Measurements from ENCODE around the gene SERPINB5.

Gene SERPINB5

GRCh38 chr18:63476668-63477067 lies at the start of gene SERPINB5:
Gene SERPINB5, plus strand, starts transcription at chr18:63476958. Its CDS starts 7,471 bp downstream, at chr18:63484429.
- Mint-ChIP-seq H3K9me3 (no peaks in the 10 kb centered on the region), H3K27me3 (no peaks in the 10 kb centered on the region), H3K27ac (no peak within 1 kb of the TSS), H3K36me3 (no peaks in the 10 kb centered on the region), H3K4me1 (no peaks in the 10 kb centered on the region), H3K4me3 (no peak within 1 kb of the TSS)
- no peak for ATAC-seq

GRCh38 chr18:63427558-63427957 lies 49.2 kb upstream of the SERPINB5 start:
- Mint-ChIP-seq H3K9me3 (no peaks in the 10 kb centered on the region), H3K4me1 (peaks cover 10% of the 10 kb centered on the region), H3K36me3 (no peaks in the 10 kb centered on the region), H3K27me3 (peaks cover 16% of the 10 kb centered on the region), H3K27ac (no peak overlapping the region), H3K4me3 (no peak overlapping the region)
- ATAC-seq: no peak

GRCh38 chr18:63430526-63430925 lies 46.2 kb upstream of the SERPINB5 start:
- Mint-ChIP-seq H3K4me1 (no peaks in the 10 kb centered on the region), H3K4me3 (no peak overlapping the region), H3K36me3 (no peaks in the 10 kb centered on the region), H3K9me3 (no peaks in the 10 kb centered on the region), H3K27me3 (peaks cover 16% of the 10 kb centered on the region), H3K27ac (no peak overlapping the region)
- ATAC-seq: no peak

DNA sequence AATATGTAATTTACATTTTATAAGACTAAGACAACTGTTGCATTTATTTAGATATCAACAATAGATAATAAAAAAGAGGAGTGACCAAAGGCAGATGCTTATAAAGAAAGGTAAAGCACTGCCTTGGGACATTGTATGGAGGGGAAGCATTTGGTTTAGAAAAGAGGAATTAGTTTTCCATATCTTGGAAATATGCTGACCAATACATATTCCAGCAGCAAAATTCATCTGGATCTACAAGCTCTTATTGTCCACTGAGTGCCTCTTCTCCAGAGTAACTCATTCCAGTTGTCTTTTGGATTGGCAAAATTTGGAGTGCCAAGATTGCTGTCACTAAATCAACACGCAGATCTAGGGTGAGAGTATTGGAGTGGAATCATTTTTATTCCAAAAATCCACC lies 45.6 kb upstream of the SERPINB5 start:
- no peak overlapping the region for H3K27ac Mint-ChIP-seq
- H3K36me3 Mint-ChIP-seq: no peaks in the 10 kb centered on the region

GRCh38 chr18:63433334-63433866 lies 43.4 kb upstream of the SERPINB5 start:
- no peak for ATAC-seq
- Mint-ChIP-seq H3K27me3 (peaks cover 16% of the 10 kb centered on the region), H3K36me3 (no peaks in the 10 kb centered on the region), H3K9me3 (no peaks in the 10 kb centered on the region), H3K4me3 (no peak overlapping the region), H3K4me1 (no peaks in the 10 kb centered on the region), H3K27ac (no peak overlapping the region)

More for the DNA sequence above, 45.6 kb upstream of the SERPINB5 start:
- no peak for ATAC-seq
- Mint-ChIP-seq H3K4me1 (no peaks in the 10 kb centered on the region), H3K9me3 (no peaks in the 10 kb centered on the region), H3K4me3 (no peak overlapping the region), H3K27me3 (peaks cover 16% of the 10 kb centered on the region)

DNA sequence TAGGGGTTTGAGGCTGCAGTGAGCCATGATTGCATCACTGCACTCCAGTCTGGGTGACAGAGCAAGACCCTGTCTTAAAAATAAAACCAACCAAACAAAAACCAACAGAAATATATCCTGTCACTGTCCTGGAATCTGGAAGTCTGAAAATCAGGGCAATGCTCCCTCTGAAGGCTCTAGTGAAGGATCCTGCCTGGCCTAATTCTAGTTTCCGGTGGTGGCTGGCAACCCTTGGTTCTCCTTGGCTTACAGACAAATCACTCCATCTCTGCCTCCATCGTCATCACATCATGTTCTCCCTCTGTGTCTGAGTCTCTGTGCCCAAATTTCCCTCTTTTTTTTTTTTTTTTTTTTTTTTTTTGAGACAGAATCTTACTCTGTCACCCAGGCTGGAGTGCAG lies 38.6 kb upstream of the SERPINB5 start:
- Mint-ChIP-seq H3K9me3 (no peaks in the 10 kb centered on the region), H3K4me3 (no peak overlapping the region), H3K4me1 (peaks cover 11% of the 10 kb centered on the region), H3K27ac (no peak overlapping the region), H3K36me3 (no peaks in the 10 kb centered on the region), H3K27me3 (peaks cover 11% of the 10 kb centered on the region)
- no peak for ATAC-seq

DNA sequence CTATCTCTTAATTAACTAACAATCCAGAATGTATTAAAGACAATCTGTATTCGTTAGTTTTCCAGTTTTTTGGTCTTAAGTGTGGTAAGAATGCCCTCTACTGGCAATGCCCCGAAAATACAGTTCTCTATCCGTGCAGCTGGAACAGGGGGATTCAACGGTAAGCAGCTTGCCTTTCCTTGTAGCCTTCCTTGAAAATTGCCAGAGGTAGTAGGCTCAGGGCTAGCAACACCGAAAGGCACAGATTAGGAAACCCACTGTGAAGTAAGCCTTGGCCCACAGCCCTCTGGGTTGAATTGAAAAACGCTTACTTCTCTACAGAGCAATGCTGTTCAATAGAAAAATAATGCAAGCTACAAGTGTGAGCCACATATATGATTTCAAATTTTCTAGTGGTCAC lies 37.4 kb upstream of the SERPINB5 start:
- ATAC-seq: peak; percentile 56
- Mint-ChIP-seq H3K27ac (no peak overlapping the region), H3K4me1 (peaks cover 12% of the 10 kb centered on the region)

GRCh38 chr18:63440219-63440618 lies 36.5 kb upstream of the SERPINB5 start:
- Mint-ChIP-seq H3K9me3 (no peaks in the 10 kb centered on the region), H3K36me3 (no peaks in the 10 kb centered on the region), H3K27ac (no peak overlapping the region), H3K27me3 (peaks cover 11% of the 10 kb centered on the region), H3K4me1 (peaks cover 21% of the 10 kb centered on the region), H3K4me3 (no peak overlapping the region)
- ATAC-seq: no peak

More for the DNA sequence above, 37.4 kb upstream of the SERPINB5 start:
- Mint-ChIP-seq H3K4me3 (no peak overlapping the region), H3K36me3 (no peaks in the 10 kb centered on the region), H3K9me3 (no peaks in the 10 kb centered on the region), H3K27me3 (peaks cover 11% of the 10 kb centered on the region)

- Mint-ChIP-seq H3K27ac (no peak overlapping the region), H3K4me1 (peaks cover 23% of the 10 kb centered on the region), H3K36me3 (no peaks in the 10 kb centered on the region), H3K27me3 (peaks cover 11% of the 10 kb centered on the region), H3K9me3 (no peaks in the 10 kb centered on the region), H3K4me3 (no peak overlapping the region)
- peak; percentile 64 for ATAC-seq
These were observed 35.9 kb upstream of the SERPINB5 start for GRCh38 chr18:63440881-63441280.

DNA sequence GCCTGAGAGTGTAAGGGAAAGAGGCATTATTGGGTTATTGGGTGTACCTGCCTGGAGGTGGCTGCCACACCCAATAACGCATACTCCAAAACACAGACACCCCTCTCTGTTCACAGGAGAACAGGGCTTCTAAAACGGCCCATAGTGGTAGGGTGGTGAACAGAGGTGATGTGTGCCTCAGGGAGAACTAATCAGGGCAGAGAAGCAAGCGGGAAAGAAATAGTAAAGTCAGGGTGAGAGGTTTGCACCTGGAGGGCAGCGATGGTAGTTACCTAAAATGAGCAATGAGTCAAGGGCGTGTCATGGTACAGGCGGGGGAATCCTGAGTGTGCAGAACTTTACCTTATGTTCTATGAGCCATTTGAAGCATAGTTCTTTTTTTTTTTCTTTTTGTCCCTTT lies 32.9 kb upstream of the SERPINB5 start:
- Mint-ChIP-seq H3K27me3 (peaks cover 11% of the 10 kb centered on the region), H3K9me3 (no peaks in the 10 kb centered on the region), H3K27ac (no peak overlapping the region), H3K36me3 (no peaks in the 10 kb centered on the region), H3K4me1 (peaks cover 23% of the 10 kb centered on the region), H3K4me3 (no peak overlapping the region)
- ATAC-seq: no peak

- Mint-ChIP-seq H3K9me3 (no peaks in the 10 kb centered on the region), H3K4me3 (no peak overlapping the region), H3K27ac (no peak overlapping the region), H3K27me3 (peaks cover 11% of the 10 kb centered on the region), H3K4me1 (peaks cover 19% of the 10 kb centered on the region), H3K36me3 (no peaks in the 10 kb centered on the region)
- peak; percentile 64 for ATAC-seq
These were observed 32.2 kb upstream of the SERPINB5 start for GRCh38 chr18:63444580-63444979.

GRCh38 chr18:63445037-63445436 lies 31.7 kb upstream of the SERPINB5 start:
- peaks cover 19% of the 10 kb centered on the region for H3K4me1 Mint-ChIP-seq
- H3K4me3 Mint-ChIP-seq: no peak overlapping the region
- H3K9me3 Mint-ChIP-seq: no peaks in the 10 kb centered on the region
- no peak overlapping the region for H3K27ac Mint-ChIP-seq
- peaks cover 11% of the 10 kb centered on the region for H3K27me3 Mint-ChIP-seq
- ATAC-seq: no peak
- no peaks in the 10 kb centered on the region for H3K36me3 Mint-ChIP-seq

DNA sequence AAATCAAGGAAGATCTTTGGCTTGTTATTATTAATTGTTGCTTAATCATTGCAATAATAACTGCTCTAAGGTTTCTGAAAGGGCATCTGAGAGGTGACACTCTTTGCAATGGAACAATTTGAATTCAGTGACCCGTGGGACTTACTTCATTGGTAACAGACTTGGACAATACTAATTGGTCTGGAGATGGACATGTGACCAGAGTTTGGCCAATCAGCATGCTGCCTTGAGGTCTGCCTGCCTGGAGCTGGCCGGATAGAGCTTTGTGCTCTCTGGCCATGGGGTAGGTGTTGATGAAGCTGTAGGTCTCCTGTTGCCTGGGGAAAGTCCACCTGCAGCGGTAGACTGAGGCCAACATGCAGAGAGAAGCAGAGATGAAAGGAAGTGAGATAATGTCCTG lies 30.5 kb upstream of the SERPINB5 start:
- Mint-ChIP-seq H3K4me3 (no peak overlapping the region), H3K36me3 (no peaks in the 10 kb centered on the region), H3K27ac (no peak overlapping the region), H3K27me3 (peaks cover 11% of the 10 kb centered on the region), H3K9me3 (peaks cover 2% of the 10 kb centered on the region), H3K4me1 (peaks cover 12% of the 10 kb centered on the region)
- ATAC-seq: no peak

GRCh38 chr18:63447066-63447465 lies 29.7 kb upstream of the SERPINB5 start:
- peaks cover 7% of the 10 kb centered on the region for H3K27me3 Mint-ChIP-seq
- H3K4me3 Mint-ChIP-seq: no peak overlapping the region
- H3K9me3 Mint-ChIP-seq: peaks cover 2% of the 10 kb centered on the region
- no peak overlapping the region for H3K27ac Mint-ChIP-seq
- peaks cover 12% of the 10 kb centered on the region for H3K4me1 Mint-ChIP-seq
- no peaks in the 10 kb centered on the region for H3K36me3 Mint-ChIP-seq
- no peak for ATAC-seq

DNA sequence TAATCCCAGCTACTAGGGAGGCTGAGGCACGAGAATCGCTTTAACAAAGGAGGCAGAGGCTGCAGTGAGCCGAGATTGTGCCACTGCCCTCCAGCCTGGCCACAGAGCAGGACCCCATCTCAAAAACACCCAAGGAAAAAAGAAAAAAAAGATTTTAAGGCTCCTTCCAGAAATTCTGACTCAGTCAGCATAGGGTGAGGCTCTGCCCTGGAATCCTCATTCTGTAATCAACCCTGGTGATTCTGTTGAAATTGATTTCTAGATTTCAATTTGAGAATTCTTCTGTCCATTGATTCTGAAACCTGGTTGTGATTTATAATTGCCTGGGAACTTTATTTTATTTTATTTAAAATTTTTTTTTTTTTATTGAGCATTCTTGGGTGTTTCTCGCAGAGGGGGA lies 27.3 kb upstream of the SERPINB5 start:
- Mint-ChIP-seq H3K36me3 (no peaks in the 10 kb centered on the region), H3K4me3 (no peak overlapping the region), H3K9me3 (peaks cover 2% of the 10 kb centered on the region), H3K27ac (no peak overlapping the region), H3K27me3 (no peaks in the 10 kb centered on the region), H3K4me1 (peaks cover 10% of the 10 kb centered on the region)
- ATAC-seq: no peak

DNA sequence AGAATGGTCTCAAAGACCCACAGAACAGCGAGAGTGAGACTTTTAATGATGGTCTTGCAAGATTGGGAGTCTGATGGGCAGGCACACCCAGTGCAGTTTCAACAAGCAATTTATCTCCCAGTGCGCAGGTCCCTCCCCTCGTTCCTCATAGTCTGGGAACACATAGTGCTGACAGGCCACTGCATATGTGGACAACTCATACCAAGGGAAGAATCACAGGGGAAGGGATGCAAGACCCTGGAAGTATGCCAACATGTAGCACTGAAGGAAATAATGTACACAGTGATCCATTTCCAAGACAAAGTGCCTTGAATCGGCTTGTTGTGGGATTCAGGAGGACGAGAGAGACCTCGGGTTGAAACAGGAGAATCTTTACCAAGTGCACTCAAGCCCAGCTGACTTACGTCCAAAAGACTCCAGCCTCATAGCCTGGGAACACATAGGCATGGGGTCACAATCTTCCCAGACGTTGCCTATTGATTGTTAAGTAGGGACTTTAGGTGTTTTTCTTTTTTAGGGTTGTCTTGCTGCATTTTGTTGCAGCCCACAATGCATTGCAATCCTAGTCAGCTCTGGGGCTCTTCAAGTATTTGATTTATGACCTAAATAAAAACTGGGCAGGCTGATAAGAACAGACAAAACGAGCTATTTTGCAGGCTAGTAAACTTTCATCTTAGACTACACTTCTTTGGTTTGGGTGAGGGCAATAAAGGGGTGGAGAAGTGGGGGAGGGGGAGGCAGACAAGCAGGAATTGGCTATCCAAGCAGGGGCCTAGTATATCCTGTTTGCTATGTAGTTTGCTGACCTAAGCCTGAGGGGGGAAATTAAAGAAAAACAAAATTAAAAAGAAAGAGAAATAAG lies 24.7 kb upstream of the SERPINB5 start:
- no peaks in the 10 kb centered on the region for H3K4me1 Mint-ChIP-seq
- no peak overlapping the region for H3K27ac Mint-ChIP-seq
- no peaks in the 10 kb centered on the region for H3K36me3 Mint-ChIP-seq
- no peak for ATAC-seq
- H3K9me3 Mint-ChIP-seq: peaks cover 2% of the 10 kb centered on the region
- H3K4me3 Mint-ChIP-seq: no peak overlapping the region
- H3K27me3 Mint-ChIP-seq: no peaks in the 10 kb centered on the region

Measured in stimulated activated memory B cell treated with anti-CD40 and anti-IgM and Interleukin-4, amounts not matched to agents 10 μg/mL and 1 μg/mL and 100 μg/mL, for 72 hours (primary cell).